HFF-Myc (cell line): ENCODE data around the gene MEAK7.

Source experiments
- DNase-seq: peaks from one replicate; pipeline ENCODE4 v3.0.0-alpha.2; 2011; ENCODE audit warnings: low read depth; ENCODE audit errors: extremely low read depth
- H3K4me3 ChIP-seq: replicated peaks from 2 replicates; pipeline ENCODE4 v1.5.1; 2011; ENCODE audit warnings: low read depth, mild to moderate bottlenecking, control low read depth, low read length
- TF ChIP-seq, protein P1 (sequence below): IDR thresholded peaks from 2 replicates; pipeline ENCODE4 v1.5.1; 2012; ENCODE audit warnings: mild to moderate bottlenecking, low read depth, low read length, control low read depth; ENCODE audit errors: missing control alignments

Gene MEAK7

DNA sequence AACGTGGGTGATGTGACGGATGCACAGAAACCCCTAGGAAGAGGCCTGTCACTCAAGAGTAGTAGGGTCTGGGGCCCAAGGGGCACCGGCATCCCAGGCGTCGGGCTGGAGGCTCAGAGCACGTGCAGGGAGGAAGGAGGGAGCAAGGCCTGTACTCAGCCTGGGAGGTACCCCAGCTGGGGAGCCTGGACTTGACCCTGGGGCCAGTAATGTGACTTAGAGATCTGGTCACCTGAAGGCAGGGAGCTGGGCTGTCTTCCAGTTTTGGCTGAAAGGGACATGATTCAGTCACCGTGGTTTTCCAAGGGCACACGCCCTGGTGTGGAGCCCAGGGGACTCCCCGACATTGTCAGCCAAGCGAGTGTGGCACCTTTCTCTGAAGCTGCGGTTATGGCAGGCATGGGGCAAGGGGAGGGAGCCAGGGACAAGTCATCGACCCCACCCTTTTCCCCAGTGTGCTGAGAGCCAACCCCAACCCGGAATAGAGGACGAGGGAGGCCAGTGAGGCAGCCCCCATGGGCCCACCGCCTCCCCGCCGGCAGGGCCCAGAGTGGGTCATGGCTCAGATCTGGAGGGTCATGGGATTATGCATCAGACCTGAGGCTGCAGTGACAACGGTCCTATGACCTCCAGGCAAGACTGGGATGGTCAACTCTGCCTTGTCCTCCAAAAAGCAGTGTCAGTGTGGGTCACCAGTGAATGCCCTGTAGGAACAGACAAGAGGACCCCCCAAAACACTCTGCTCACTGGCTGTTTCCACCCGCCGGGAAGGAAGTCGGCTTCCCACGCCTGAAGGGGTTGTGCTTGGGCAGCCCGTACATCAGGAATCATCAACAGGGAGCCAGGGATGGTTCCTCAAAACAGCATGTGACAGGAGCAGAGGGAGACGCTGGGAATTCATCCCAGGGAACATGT, 41.9 kb downstream of the MEAK7 start:
- TF ChIP-seq, protein P1, sequence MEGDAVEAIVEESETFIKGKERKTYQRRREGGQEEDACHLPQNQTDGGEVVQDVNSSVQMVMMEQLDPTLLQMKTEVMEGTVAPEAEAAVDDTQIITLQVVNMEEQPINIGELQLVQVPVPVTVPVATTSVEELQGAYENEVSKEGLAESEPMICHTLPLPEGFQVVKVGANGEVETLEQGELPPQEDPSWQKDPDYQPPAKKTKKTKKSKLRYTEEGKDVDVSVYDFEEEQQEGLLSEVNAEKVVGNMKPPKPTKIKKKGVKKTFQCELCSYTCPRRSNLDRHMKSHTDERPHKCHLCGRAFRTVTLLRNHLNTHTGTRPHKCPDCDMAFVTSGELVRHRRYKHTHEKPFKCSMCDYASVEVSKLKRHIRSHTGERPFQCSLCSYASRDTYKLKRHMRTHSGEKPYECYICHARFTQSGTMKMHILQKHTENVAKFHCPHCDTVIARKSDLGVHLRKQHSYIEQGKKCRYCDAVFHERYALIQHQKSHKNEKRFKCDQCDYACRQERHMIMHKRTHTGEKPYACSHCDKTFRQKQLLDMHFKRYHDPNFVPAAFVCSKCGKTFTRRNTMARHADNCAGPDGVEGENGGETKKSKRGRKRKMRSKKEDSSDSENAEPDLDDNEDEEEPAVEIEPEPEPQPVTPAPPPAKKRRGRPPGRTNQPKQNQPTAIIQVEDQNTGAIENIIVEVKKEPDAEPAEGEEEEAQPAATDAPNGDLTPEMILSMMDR, result no peak
- no peak overlapping the region for H3K4me3 ChIP-seq
- no peak for DNase-seq

DNA sequence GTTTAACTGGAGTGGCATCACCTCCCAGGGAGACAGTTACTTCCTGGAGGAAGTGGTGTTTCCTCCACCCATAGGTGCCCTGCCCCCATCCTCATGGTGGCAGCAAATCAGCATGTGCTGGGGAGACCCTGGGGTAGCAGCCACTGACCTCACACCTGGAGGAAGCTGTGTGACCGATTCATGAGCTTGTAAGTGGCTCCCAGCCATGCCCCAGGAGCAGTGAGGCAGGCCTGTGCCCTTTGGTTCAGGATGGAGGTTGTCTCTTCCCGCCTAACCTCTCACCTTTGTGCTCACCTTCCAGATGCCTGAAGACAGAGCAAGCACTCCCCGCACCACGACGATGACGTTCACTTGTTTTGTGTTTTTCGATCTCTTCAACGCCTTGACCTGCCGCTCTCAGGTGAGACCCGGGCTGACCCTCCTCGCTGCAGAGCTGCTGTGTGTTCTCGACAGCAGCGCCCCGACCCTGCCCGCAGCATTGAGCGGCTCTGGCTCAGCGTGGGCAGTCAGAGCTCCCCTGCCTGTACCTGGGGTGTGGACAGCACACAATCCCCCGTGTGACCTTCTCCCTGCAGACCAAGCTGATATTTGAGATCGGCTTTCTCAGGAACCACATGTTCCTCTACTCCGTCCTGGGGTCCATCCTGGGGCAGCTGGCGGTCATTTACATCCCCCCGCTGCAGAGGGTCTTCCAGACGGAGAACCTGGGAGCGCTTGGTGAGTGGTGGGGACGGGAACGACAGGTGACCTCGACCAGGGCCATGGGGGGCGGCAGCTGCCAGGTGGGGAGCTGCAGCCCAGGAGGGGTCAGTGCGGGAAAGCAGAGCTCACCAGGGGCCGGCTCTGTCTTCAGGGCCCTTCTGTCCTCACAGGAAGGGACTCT, 42.8 kb downstream of the MEAK7 start:
- H3K4me3 ChIP-seq, result no peak overlapping the region
- no peak for DNase-seq
- TF ChIP-seq, protein P1, result no peak

DNA sequence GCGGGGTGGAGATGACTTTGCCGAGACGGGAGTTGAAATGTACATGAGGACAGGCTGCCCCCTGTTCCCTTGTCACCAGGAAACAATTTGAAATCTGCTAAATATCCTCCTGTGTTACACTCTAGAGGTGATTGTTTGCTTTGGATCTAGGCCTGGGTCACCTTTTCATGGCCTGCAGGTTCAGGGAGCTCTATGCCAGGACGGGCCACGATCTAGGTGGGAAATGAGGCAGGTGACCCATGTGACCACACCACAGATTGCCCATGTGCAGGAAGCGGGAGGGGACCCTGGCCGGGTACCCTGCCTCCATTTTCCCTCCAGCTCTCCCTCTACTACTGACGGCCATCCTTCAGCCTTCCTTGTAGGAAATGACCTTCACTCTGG, 43.4 kb downstream of the MEAK7 start:
- H3K4me3 ChIP-seq, result no peak overlapping the region
- TF ChIP-seq, protein P1, result no peak
- DNase-seq, result no peak

DNA sequence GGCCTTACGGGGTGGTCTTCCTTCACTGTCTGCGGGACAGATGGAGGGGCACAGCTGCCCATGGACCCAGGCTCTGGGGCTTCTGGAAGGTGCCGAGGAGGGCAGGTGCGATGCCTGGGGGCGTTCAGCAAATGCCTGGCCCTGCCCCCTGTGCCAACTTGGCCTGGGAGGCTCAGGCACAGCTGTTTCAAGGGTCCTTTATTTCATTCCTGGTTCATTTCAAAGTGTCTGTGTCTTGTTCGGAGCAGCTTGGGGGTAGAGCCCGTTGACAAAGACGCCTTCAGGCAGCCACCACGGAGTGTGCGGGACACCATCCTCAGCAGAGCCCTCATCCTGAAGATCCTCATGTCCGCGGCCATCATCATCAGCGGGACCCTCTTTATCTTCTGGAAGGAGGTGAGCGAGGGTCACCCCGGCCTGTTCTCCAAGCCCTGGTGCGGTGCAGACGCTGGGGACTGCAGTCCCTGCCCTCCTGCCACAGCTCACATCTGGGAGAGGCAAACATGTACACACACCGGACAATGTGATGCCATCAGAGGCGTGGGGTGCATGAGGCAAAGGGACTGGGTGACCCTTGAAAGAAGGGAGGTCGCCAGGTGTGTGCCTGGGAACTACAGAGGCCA, 43.9 kb downstream of the MEAK7 start:
- no peak for DNase-seq

DNA sequence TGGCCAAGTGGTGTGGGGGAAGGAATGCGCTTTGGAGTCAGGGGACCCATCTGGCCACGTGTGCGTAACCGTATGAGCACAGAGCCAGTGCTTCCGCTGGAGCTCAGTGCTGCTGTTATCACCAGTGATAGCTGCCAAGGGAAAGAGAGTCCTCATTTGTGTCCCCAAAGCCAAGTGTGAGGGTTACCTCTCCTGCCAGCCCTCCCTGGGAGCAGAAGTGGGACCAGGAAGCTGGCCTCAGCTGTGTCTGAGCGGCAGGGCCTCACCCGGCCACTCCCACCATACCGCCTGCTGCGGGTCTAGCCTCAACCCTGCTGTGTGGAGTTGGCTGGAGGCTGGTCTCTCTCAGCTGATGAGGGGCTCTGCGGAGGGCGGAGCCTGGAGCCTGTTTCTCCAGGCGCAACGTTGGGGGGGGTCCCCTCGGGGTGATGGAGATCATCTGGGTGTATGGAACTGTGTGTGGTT, 44.5 kb downstream of the MEAK7 start:
- DNase-seq, result no peak
- no peak overlapping the region for H3K4me3 ChIP-seq
- TF ChIP-seq, protein P1, result no peak

More for the DNA sequence above, 43.9 kb downstream of the MEAK7 start:
- TF ChIP-seq, protein P1, result no peak
- H3K4me3 ChIP-seq, result no peak overlapping the region

DNA sequence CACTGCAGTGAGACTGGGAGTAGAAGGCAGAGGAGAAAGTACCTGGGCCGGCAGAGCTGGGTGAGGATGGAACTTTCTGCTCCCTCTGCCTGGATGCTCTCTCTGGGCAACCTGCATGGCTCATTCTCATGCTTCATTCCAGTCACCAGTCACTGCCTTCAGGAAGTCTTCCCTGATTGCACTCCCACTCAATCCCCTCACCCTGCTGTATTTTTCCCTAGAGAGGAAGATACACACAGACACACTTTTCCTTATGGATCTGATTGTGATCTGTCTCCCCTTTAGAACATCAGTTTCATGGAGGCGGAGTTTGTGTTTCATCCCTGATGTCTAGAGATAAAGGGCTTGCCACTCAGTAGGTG, 44.9 kb downstream of the MEAK7 start:
- TF ChIP-seq, protein P1, result no peak
- no peak for DNase-seq
- H3K4me3 ChIP-seq, result no peak overlapping the region
